ENCODE data around the gene GAK.

- TF ChIP-seq CTCF (IDR thresholded peaks at IDR 0.05) (no peak), POLR2A (IDR thresholded peaks at IDR 0.05) (no peak)
These were observed 128.2 kb downstream of the GAK start for GRCh38 chr4:803884-804283.
